Measurements from ENCODE around the gene MYOC.

DNA sequence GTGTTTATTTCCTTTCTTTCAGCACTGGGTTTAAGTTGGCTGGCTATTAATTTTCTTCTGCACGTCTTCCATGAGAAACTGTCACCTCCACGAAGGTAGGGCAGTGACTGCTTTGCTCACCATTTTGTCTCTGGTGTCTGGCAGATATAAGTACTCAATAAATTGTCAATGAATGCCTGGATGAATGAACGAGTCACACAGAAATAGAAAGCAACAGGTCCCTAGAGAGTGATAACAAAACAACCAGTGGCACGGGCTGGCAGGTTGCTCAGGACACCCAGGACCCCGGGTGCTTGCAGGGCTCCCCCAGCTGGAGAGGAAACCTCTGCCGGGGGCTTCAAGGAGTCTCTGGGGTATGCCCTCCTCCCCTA, 3.2 kb upstream of the MYOC start:
- TF ChIP-seq, protein P1, sequence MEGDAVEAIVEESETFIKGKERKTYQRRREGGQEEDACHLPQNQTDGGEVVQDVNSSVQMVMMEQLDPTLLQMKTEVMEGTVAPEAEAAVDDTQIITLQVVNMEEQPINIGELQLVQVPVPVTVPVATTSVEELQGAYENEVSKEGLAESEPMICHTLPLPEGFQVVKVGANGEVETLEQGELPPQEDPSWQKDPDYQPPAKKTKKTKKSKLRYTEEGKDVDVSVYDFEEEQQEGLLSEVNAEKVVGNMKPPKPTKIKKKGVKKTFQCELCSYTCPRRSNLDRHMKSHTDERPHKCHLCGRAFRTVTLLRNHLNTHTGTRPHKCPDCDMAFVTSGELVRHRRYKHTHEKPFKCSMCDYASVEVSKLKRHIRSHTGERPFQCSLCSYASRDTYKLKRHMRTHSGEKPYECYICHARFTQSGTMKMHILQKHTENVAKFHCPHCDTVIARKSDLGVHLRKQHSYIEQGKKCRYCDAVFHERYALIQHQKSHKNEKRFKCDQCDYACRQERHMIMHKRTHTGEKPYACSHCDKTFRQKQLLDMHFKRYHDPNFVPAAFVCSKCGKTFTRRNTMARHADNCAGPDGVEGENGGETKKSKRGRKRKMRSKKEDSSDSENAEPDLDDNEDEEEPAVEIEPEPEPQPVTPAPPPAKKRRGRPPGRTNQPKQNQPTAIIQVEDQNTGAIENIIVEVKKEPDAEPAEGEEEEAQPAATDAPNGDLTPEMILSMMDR (IDR thresholded peaks at IDR 0.05; ENCODE audit: poor library complexity), result no peak
- no peak for TF ChIP-seq EZH2phosphoT487 (IDR thresholded peaks at IDR 0.05; ENCODE audit: low read depth, severe bottlenecking, unreplicated experiment)
- no peak for TF ChIP-seq EZH2 (IDR thresholded peaks at IDR 0.05; ENCODE audit: borderline replicate concordance)
